ENCODE data around the gene CYP2A7. TPM values are rescaled to one million over a fixed set of nuclear protein-coding genes. Genes with fewer than 3 reads are reported as not detected.
"Not testable (repeated sequence)": the region's sequence is repeated elsewhere in the genome, so short reads cannot be mapped to it uniquely, and the experiment has no call there.

Gene CYP2A7
- total and polyA plus RNA-seq, 9 of the 15 experiments (the other 6 are each of a cell fraction or from before 2014, with no cell fraction given): 0.22 TPM; not detected in 8

DNA sequence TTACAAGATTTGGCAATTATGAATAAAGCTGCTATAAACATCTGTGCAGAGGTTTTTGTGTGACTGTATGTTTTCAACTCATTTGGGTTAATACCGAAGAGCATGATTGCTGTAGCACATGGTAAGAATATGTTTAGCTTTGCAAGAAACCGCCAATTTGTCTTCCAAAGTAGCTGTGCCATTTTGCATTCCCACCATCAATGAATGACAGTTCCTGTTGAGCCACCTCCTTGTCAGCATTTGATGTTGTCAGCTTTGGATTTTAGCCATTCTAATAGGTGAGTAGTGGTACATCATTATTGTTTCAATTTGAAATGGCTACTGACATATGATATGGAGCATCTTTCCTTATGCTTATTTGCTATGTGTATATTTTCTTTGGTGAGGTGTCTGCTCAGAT, 8.2 kb downstream of the CYP2A7 start:
- H3K9me3 ChIP-seq (replicated peaks; ENCODE audit: control insufficient read depth, insufficient read depth, low read depth, low read length); H3K4me2 ChIP-seq (ENCODE audit: insufficient read depth, low read length); CTCF ChIA-PET (ENCODE audit: low intra/inter-chr PET ratio); BruUV-seq (replicated peaks); H3K4me1 ChIP-seq (replicated peaks in 1 of 2; ENCODE audit: control insufficient read depth in 2 of 2, insufficient read depth in 2 of 2, low read length in 2 of 2); H3K9ac ChIP-seq (ENCODE audit: insufficient read depth in 1 of 2, low read depth in 2 of 2, low read length in 2 of 2); H3K9me1 ChIP-seq (ENCODE audit: control insufficient read depth, insufficient read depth, low read length); H3K27ac ChIP-seq (ENCODE audit: extremely low read depth, low read depth, low read length); H3K36me3 ChIP-seq (ENCODE audit: control insufficient read depth, insufficient read depth, low read length); H3K79me2 ChIP-seq (ENCODE audit: control insufficient read depth, insufficient read depth, low read length); H2AFZ ChIP-seq (ENCODE audit: low read depth, low read length); in situ Hi-C loops (cut with MboI); H3K27me3 ChIP-seq (ENCODE audit: control insufficient read depth in 2 of 2, insufficient read depth in 2 of 2, low read length in 2 of 2); H3K4me3 ChIP-seq; intact Hi-C loops (cut with micrococcal nuclease); ATAC-seq; DNase-seq (ENCODE audit: extremely low read depth in 1 of 4, low spot score in 3 of 4); POLR2A ChIA-PET; H4K20me1 ChIP-seq (replicated peaks; ENCODE audit: control insufficient read depth, insufficient read depth, low read length); FAIRE-seq: not testable (repeated sequence)
- TF ChIP-seq RBM25 (IDR thresholded peaks at IDR 0.05; ENCODE audit: low read depth, low read length, severe bottlenecking): peak; percentile 10
- WGBS (ENCODE audit: insufficient coverage, low coverage, missing lambda C conversion rate): 73% methylated on average over 2 of the region's 2 CpGs

DNA sequence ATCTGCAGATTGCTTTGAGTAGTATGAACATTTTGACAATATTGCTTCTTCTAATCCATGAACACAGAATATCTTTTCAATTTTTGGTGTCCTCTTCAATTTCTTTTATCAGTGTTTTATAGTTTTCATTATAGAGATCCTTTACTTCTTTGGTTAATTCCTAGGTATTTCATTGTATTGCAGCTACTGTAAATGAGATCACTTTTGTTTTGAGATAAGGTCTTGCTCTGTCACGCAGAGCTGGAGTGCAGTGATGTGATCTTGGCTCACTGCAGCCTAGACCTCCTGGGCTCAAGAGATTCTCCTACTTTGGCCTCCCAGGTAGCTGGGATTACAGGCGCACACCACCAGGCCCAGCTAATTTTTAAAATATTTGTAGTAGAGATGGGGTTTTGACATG, 9.8 kb downstream of the CYP2A7 start:
- ChIA-PET POLR2A (no interaction called here), CTCF (ENCODE audit: low intra/inter-chr PET ratio) (no interaction called here)
- Histone ChIP-seq H3K4me3 (no peak overlapping the region), H3K9me1 (ENCODE audit: control insufficient read depth, insufficient read depth, low read length) (no peaks in the 10 kb centered on the region), H3K27ac (ENCODE audit: extremely low read depth, low read depth, low read length) (no peak overlapping the region), H3K9me3 (replicated peaks; ENCODE audit: control insufficient read depth, insufficient read depth, low read depth, low read length) (0 out of 2 replicates have a peak, but pooled peaks cover 2% of the 10 kb centered on the region), H3K4me2 (ENCODE audit: insufficient read depth, low read length) (no peak overlapping the region), H3K79me2 (ENCODE audit: control insufficient read depth, insufficient read depth, low read length) (no peaks in the 10 kb centered on the region), H3K4me1 (replicated peaks in 1 of 2; ENCODE audit: control insufficient read depth in 2 of 2, insufficient read depth in 2 of 2, low read length in 2 of 2) (peaks cover 4 to 7% of the 10 kb centered on the region in 2 experiments; a peak in 4 of 5 replicates), H4K20me1 (replicated peaks; ENCODE audit: control insufficient read depth, insufficient read depth, low read length) (no peaks in the 10 kb centered on the region), H2AFZ (ENCODE audit: low read depth, low read length) (no peak overlapping the region), H3K36me3 (ENCODE audit: control insufficient read depth, insufficient read depth, low read length) (no peaks in the 10 kb centered on the region), H3K9ac (ENCODE audit: insufficient read depth in 1 of 2, low read depth in 2 of 2, low read length in 2 of 2) (no peak overlapping the region), H3K27me3 (ENCODE audit: control insufficient read depth in 2 of 2, insufficient read depth in 2 of 2, low read length in 2 of 2) (no peaks in the 10 kb centered on the region)
- peak in 1 of 4 experiments; percentile 51 for DNase-seq (ENCODE audit: extremely low read depth in 1 of 4, low spot score in 3 of 4)
- BruUV-seq (replicated peaks): no TSS peak
- intact Hi-C loops (cut with micrococcal nuclease): no loop called here
- no peak for FAIRE-seq
- peak; percentile 49 for ATAC-seq
- in situ Hi-C loops (cut with MboI): no loop called here
- 26% methylated on average over 2 of the region's 2 CpGs for WGBS (ENCODE audit: insufficient coverage, low coverage, missing lambda C conversion rate)
- TF ChIP-seq HOXB6 (CRISPR knock-in tag; IDR thresholded peaks at IDR 0.05; ENCODE audit: borderline replicate concordance): no peak
- TF ChIP-seq NFE2 (IDR thresholded peaks at IDR 0.05; ENCODE audit: low read depth): peak; percentile 83
- TF ChIP-seq, protein P1, sequence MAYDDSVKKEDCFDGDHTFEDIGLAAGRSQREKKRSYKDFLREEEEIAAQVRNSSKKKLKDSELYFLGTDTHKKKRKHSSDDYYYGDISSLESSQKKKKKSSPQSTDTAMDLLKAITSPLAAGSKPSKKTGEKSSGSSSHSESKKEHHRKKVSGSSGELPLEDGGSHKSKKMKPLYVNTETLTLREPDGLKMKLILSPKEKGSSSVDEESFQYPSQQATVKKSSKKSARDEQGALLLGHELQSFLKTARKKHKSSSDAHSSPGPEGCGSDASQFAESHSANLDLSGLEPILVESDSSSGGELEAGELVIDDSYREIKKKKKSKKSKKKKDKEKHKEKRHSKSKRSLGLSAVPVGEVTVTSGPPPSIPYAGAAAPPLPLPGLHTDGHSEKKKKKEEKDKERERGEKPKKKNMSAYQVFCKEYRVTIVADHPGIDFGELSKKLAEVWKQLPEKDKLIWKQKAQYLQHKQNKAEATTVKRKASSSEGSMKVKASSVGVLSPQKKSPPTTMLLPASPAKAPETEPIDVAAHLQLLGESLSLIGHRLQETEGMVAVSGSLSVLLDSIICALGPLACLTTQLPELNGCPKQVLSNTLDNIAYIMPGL (CRISPR knock-in tag; IDR thresholded peaks at IDR 0.05): no peak
- peak; percentile 46; the same call in 1 of the 2 replicates for TF ChIP-seq ZNF175 (CRISPR knock-in tag; IDR thresholded peaks at IDR 0.05; ENCODE audit: low read depth)
- no peak for TF ChIP-seq ZNF778 (CRISPR knock-in tag; IDR thresholded peaks at IDR 0.05)
- peak; percentile 86 for TF ChIP-seq CEBPG (CRISPR knock-in tag; IDR thresholded peaks at IDR 0.05)
- peak; percentile 43 to 86; a peak in 3 of 4 replicates for TF ChIP-seq CEBPG (tag; conservative IDR thresholded peaks at IDR 0.05 in 1 of 2, IDR thresholded peaks at IDR 0.05 in 1 of 2)
- TF ChIP-seq NUFIP1 (IDR thresholded peaks at IDR 0.05; ENCODE audit: partially characterized antibody): no peak
- peak; percentile 60; the same call in 1 of the 2 replicates for TF ChIP-seq C11orf30 (IDR thresholded peaks at IDR 0.05; ENCODE audit: low read depth)
- no peak for TF ChIP-seq ZFP1 (CRISPR knock-in tag; IDR thresholded peaks at IDR 0.05)
- TF ChIP-seq, protein P2, sequence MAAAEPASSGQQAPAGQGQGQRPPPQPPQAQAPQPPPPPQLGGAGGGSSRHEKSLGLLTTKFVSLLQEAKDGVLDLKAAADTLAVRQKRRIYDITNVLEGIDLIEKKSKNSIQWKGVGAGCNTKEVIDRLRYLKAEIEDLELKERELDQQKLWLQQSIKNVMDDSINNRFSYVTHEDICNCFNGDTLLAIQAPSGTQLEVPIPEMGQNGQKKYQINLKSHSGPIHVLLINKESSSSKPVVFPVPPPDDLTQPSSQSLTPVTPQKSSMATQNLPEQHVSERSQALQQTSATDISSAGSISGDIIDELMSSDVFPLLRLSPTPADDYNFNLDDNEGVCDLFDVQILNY (CRISPR knock-in tag; IDR thresholded peaks at IDR 0.05): no peak
- TF ChIP-seq JUND (IDR thresholded peaks at IDR 0.05; ENCODE audit: borderline replicate concordance, low read depth, low read length): peak; percentile 86
- TF ChIP-seq JUND (tag; IDR thresholded peaks at IDR 0.05; ENCODE audit: borderline replicate concordance, low read depth, low read length): peak; percentile 73; the same call in 1 of the 3 replicates
- TF ChIP-seq NCOR1 (IDR thresholded peaks at IDR 0.05): no peak
